ENCODE results near the gene ACCS. TPM values are rescaled to one million over a fixed set of nuclear protein-coding genes. Genes with fewer than 3 reads are reported as not detected.

The ACCS gene
- total and polyA plus RNA-seq, 2 donors (not counting 3 experiments of a cell fraction or from before 2014, with no cell fraction given) = 8.6 to 22.7 TPM

- intact Hi-C loops (cut with micrococcal nuclease) (no loop called here), dilution Hi-C loops (cut with MboI; ENCODE audit: extremely low pct_ligation_motif_present, low sequenced_read_pairs) (no loop called here)
- H3K9me1 ChIP-seq (replicated peaks; ENCODE audit: control insufficient read depth, extremely low read depth, insufficient read depth, low read length) = no peaks in the 10 kb centered on the region
- peaks cover 0 to 6% of the 10 kb centered on the region in 2 experiments for H3K27me3 ChIP-seq (ENCODE audit: control insufficient read depth in 2 of 2, insufficient read depth in 2 of 2, low read length in 2 of 2)
- DNase-seq (ENCODE audit: low read depth, low spot score) (no peak), FAIRE-seq (no peak)
- ChIA-PET POLR2A (no interaction called here), CTCF (interaction anchor here (1.9 kb wide), 1 partner anchor 29 kb away, joined by 20 read pairs; no protein-coding TSS in a partner anchor)
- peak overlapping the region; percentile 91 for H2AFZ ChIP-seq (ENCODE audit: low read depth, low read length)
- peak overlapping the region in 1 of 3 experiments; percentile 74 for H3K4me3 ChIP-seq (replicated peaks in 1 of 3; ENCODE audit: insufficient read depth in 1 of 3, low read depth in 1 of 3, low read length in 3 of 3)
- TF ChIP-seq FOS (IDR thresholded peaks at IDR 0.05; ENCODE audit: borderline replicate concordance, insufficient read depth, low read length) (no peak), POLR2AphosphoS5 (IDR thresholded peaks at IDR 0.05; ENCODE audit: insufficient read depth, low read depth, low read length) (no peak), POLR2A (IDR thresholded peaks at IDR 0.05; ENCODE audit: low read depth, low read length) (no peak), MYC (IDR thresholded peaks at IDR 0.05; ENCODE audit: low read depth, low read length) (no peak), GATA2 (IDR thresholded peaks at IDR 0.05; ENCODE audit: insufficient read depth, insufficient read length, low read depth, low read length) (no peak), EZH2 (IDR thresholded peaks at IDR 0.05; ENCODE audit: borderline replicate concordance, low read depth, low read length, severe bottlenecking) (no peak), MAX (IDR thresholded peaks at IDR 0.05; ENCODE audit: insufficient read depth, insufficient read length) (no peak), CTCF (IDR thresholded peaks at IDR 0.05; ENCODE audit: extremely low read depth in 1 of 2, insufficient read depth in 1 of 2, low read depth in 1 of 2, low read length in 2 of 2) (no peak), JUN (IDR thresholded peaks at IDR 0.05; ENCODE audit: borderline replicate concordance, insufficient read depth, insufficient read length, low read depth) (no peak)
- no peaks in the 10 kb centered on the region for H3K9me3 ChIP-seq (replicated peaks; ENCODE audit: control insufficient read depth, insufficient read depth, low read length)
- H3K27ac ChIP-seq (ENCODE audit: insufficient read depth, low read depth, low read length) = no peak overlapping the region
- H3K79me2 ChIP-seq (ENCODE audit: control insufficient read depth, insufficient read depth, low read length) = no peaks in the 10 kb centered on the region
- no TSS peak for BruUV-seq (replicated peaks)
- H3K4me2 ChIP-seq (ENCODE audit: insufficient read depth, low read length) = peak overlapping the region; percentile 72
- peaks cover 10% of the 10 kb centered on the region for H3K4me1 ChIP-seq (ENCODE audit: control insufficient read depth, extremely low read depth, insufficient read depth, low read length)
- no peaks in the 10 kb centered on the region for H4K20me1 ChIP-seq (replicated peaks; ENCODE audit: control insufficient read depth, extremely low read depth, insufficient read depth, low read length)
- H3K36me3 ChIP-seq (ENCODE audit: control insufficient read depth in 2 of 2, extremely low read depth in 1 of 2, insufficient read depth in 2 of 2, low read length in 2 of 2) = no peaks in the 10 kb centered on the region
- H3K9ac ChIP-seq (replicated peaks; ENCODE audit: extremely low read depth, insufficient read depth, low read length) = peak overlapping the region; percentile 84
Observed at GRCh38 chr11:44065161-44065661, 859 bp upstream of the ACCS start.
